Retinal pigment epithelial cell (primary cell): ENCODE data around the gene RRN3.
"Not testable (repeated sequence)": the region's sequence is repeated elsewhere in the genome, so short reads cannot be mapped to it uniquely, and the experiment has no call there.

Source experiments
- DNase-seq: peaks from one replicate; pipeline ENCODE4 v3.0.0-alpha.2; 2010; ENCODE audit warnings: low read depth
- H3K4me3 ChIP-seq: 2 replicates; pipeline ENCODE4 v1.5.1; 2011; ENCODE audit warnings: mild to moderate bottlenecking, low read length, control low read depth, moderate library complexity
- CTCF ChIP-seq: conservative IDR thresholded peaks from 2 replicates; pipeline ENCODE4 v1.5.1; 2011; ENCODE audit warnings: low read depth, low read length, control low read depth, inconsistent platforms

The RRN3 gene, protein sequence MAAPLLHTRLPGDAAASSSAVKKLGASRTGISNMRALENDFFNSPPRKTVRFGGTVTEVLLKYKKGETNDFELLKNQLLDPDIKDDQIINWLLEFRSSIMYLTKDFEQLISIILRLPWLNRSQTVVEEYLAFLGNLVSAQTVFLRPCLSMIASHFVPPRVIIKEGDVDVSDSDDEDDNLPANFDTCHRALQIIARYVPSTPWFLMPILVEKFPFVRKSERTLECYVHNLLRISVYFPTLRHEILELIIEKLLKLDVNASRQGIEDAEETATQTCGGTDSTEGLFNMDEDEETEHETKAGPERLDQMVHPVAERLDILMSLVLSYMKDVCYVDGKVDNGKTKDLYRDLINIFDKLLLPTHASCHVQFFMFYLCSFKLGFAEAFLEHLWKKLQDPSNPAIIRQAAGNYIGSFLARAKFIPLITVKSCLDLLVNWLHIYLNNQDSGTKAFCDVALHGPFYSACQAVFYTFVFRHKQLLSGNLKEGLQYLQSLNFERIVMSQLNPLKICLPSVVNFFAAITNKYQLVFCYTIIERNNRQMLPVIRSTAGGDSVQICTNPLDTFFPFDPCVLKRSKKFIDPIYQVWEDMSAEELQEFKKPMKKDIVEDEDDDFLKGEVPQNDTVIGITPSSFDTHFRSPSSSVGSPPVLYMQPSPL

DNA sequence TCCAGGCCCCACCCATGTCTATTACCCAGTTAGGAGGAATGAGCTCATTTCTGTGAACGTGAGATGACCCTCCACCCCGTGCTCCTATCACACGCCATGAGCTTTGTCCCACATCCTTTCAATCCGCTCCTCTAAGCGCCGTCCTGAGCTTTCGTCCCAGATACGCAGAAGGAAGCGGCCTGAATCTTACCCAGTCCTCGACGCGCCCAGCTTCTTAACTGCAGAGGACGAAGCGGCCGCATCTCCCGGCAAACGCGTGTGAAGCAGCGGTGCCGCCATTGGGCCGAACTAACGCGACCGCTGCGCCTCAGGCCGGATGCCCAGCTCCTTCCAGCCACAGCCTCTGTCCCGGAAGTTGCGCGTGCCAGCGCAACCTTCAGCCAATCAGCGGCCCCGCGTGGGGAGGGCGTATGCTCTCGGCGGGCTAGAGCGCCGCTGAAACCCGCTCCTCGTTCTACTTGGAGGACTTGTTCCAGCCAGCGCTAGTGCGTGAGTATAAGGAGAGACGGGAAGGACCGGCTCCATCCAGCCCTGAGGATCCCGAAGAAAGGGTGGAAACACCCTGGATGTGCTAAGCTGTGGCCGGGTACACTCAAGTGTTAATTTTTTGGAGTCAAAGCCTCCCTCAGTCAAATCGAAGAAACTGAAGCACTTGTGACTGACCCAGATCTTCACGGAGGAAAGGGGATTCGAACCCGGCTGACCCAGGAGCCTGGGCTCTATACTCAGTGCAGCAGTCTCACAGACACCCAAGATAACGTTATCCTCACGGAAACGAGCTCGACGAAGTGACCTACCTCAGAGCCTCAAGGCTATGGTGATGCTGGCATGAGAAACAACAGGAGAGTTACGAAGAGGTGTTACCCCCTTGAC, at the start of gene RRN3:
Gene RRN3 (minus strand): TSS at position 318 of the 873 bp plus-strand sequence. CDS start 39 bp downstream, at position 279.
- DNase-seq = peak; percentile 63
- peak within 1 kb of the TSS; percentile 60 for H3K4me3 ChIP-seq

DNA sequence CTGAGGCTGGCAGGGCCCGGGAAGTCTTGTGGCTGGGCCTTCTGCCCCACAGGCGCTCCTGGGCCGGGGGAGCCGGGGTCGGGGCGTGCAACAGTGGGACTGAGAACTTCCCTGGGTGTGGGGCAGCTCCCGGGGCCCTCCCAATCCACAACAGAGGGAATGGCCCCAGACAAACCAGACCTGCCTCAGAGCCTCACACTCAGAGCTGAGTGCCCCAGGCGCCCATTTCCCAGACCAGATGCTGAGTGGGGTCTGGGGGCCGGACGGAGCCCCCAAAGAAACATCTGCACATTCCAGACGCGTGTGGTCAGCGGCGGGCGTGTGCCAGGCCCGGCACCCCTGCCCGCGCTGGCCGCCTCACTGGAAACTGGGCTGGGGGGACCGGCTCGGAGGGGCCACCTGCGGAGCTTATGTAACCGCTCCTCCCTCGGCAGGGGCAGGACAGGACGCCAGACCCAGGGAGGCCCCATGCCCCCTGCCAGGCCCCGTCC, 49.6 kb upstream of the RRN3 start:
- not testable (repeated sequence) for H3K4me3 ChIP-seq

DNA sequence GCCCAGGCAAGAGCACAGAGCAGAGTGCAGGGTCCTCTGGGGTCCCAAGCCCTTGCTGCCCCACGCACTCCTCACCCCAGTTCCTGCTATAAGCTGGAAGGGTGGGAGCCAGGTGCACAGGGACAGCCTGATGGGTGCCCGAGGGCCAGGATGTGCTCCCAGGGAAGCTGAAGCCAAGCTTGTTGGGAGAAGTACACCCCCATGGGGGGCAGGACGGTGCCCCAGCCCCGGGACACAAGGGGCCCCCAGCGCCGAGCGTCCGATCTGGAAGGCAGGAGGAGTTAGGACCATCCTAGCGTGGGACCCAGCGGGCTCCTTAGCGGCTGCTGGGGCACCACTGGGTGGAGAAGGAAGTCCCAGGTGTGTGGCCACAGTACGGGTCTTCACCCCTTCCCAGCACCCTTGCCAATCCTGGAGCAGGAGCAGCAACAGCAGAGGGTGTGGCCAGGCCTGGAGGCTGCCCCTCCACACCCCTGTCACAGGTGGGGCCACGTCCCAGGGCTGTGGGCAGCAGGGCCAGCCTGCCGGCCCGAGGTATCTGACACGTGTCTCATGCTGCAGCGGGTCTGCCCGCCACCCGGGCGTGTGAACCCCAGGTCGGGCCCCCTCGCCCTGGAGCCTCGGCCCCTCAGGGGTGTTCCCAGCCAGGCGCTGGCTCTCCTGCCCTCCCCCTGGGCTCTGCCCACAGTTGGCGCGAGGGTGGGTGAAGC, 49.0 kb upstream of the RRN3 start:
- not testable (repeated sequence) for DNase-seq, H3K4me3 ChIP-seq

More for the DNA sequence above, 49.6 kb upstream of the RRN3 start:
- not testable (repeated sequence) for DNase-seq

DNA sequence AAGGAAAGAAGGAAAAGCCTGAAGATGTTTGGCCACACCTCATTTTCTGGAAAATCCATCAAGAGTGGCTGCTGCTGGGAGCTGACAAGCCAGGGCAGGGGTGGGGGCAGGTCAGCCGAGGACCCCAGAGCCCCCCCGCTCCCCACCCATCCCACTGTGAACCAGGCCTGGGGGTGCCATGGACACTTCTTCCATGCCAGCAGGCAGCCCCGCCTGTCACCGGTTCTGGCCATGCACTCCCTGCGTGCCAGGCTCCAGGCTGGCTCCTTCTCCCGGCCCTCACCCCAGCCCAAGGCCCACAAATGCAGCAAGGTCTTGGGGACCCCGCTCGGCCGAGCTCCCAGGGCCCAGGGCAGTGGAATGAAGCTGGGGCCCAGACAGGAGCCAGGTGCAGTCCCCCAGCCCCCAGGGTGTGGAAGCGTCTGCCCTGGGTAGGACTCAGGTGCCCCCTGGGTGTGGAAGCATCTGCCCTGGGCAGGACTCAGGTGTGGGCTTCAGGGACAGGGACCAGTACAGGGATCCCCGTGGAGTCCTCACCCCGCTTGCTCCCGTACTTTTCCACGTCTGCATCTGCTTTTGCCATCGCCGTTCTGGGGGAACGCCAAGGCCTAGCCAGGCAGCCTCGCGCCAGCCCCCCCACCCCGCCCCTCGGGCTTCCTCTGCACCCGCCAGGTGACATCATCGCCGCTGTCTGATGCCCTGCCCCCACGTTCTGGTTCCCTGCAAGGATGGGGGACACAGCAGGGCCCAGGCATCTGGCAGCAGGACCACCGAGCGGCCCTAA, 48.2 kb upstream of the RRN3 start:
- not testable (repeated sequence) for H3K4me3 ChIP-seq, DNase-seq

GRCh38 chr16:15141586-15141985, 47.5 kb upstream of the RRN3 start:
- TF ChIP-seq CTCF = no peak
- H3K4me3 ChIP-seq = no peak overlapping the region
- no peak for DNase-seq

GRCh38 chr16:15140444-15141365, 46.6 kb upstream of the RRN3 start:
- H3K4me3 ChIP-seq, DNase-seq: not testable (repeated sequence)

DNA sequence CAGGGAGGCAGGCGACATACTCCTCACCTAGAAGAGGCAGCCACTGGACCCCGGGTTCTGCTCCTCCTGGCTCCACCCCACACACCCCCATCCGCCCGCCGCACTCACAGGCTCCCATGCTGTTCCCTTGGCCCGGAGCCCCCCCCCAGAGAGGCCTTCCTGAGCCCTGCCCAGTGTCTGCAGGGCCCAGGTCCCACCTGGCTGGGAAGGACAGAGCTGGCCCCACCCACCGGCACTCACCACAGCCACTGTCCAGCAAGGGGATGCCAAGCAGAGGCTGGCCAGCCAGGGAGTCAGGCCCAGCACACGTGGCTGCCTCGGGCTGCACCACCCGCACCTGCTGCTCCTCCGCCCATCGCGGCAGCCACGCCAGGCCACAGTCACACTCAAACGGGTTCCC, 43.4 kb upstream of the RRN3 start:
- not testable (repeated sequence) for DNase-seq, H3K4me3 ChIP-seq

GRCh38 chr16:15135483-15136360, 41.6 kb upstream of the RRN3 start:
- H3K4me3 ChIP-seq, DNase-seq: not testable (repeated sequence)

DNA sequence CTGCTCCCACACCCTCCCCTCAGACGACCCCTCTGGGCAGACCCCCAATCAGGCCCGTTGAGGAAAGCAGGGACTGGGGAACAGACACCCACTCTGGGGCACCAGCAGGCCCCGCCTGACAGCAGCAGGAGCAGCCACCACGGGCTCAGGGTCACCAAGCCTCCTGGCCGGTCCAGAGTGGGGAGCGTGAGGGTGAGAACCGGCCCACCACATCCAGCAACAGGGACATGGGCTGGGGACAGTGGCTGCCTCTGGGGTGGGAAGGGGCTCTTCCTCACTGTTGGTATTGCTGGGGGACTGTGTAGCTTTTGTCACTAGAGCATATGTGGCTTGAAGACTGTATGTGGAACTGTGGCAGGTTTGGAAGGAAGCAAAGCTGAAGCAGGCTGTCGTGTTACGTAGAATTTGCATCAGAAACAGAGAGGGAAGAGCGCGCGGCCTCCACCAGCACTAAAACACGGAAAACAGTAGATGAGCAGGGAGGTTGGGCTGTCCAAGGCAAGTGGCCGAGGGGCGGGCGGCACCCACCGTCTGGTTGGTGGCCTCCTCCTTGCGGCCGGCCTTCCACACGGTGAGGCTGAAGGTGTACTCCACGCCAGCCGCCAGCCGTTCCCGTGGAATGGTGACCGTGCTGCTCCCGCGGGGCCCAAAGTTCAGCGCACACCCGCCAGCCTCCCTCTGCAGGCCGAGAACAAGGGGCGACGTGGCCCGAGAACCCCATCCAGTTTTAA, 40.8 kb upstream of the RRN3 start:
- not testable (repeated sequence) for H3K4me3 ChIP-seq, DNase-seq

GRCh38 chr16:15133554-15133953, 39.5 kb upstream of the RRN3 start:
- H3K4me3 ChIP-seq, DNase-seq: not testable (repeated sequence)

DNA sequence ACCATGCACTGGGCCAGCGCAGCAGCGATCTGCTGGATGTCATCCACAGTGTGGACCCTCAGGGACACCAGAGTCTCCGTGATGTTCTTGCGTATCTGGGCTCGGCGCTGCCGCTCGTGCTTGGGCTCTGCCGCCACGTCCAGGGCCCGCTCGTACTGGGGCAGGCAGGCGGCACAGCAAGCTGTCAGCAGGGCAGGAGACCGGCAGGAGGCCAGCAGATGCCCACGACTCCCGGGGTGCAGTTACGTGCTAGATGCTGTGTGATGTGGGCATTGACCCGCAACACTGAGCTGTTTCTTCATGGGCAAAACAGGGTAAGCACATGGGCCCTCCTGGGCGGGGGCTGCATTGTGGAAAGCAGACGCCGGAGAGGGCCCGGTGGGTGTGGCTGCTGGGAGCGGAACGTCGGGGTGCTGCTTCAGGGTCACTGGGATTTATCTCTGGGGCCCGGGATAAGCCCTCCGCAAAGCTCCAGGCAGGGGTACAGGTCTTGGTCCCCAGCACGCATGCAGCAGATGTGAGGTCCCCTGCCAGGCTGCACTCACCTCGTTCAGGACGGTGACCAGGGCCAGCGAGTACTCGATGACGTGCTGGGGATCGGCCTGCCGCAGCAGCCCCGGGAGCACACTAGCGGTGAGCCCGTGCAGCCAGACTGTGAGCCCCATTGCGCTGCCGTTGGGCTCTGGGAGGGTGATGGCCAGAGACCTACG, 38.8 kb upstream of the RRN3 start:
- H3K4me3 ChIP-seq, DNase-seq: not testable (repeated sequence)

DNA sequence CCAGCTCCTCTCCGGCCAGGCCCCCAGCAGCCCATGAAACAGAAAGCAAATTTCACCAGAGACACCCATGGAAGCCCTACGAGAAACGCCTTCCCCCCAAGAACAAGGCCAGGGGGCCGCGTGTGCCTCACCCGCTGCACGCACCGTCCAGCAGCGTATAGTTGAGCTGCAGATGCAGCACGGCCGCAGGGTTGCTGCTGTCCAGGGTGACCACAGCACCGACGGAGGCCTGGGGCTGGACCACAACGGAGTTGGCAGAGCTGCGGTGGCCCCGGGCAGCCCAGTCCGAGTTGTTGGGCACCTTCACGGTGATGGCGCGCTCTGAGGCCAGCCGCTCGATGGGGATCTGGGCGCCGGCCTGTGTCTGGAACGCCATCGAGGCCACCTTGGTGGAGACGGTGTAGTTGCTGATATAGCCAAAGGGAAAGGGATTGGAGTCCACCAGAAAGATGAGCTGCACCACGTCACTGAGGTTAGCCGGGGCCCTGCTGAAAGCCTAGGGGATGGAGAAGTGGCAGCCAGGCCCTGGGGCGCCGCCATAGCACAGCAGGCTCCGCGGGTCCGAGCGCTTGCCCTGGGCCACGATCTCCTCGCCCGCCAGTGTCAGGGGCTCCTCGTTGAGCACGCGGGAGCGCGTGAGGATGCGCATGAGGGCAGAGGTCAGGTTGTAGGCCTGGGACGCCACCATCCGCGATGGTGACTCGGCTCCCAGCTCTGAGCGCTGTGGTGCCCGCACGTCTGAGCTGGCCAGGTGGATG, 37.0 kb upstream of the RRN3 start:
- DNase-seq, H3K4me3 ChIP-seq: not testable (repeated sequence)
